Muscle of leg (tissue), 11 donors: ENCODE measurements around the gene ZNF385D. TPM values are rescaled to one million over a fixed set of nuclear protein-coding genes. Genes with fewer than 3 reads are reported as not detected.

Experiments used
- DNase-seq: peaks from one replicate; pipeline ENCODE4 v3.0.0; 2013
- H3K27ac ChIP-seq: one replicate; pipeline ENCODE4 v1.5.1; 2013; ENCODE audit warnings: mild to moderate bottlenecking, low read length, control low read depth
- H3K27me3 ChIP-seq: one replicate; pipeline ENCODE4 v1.6.1; 2013; ENCODE audit warnings: low read length; ENCODE audit not compliant: control insufficient read depth, insufficient read depth
- H3K36me3 ChIP-seq: one replicate; pipeline ENCODE4 v1.6.1; 2013; ENCODE audit warnings: low read length; ENCODE audit not compliant: control insufficient read depth, insufficient read depth
- H3K4me1 ChIP-seq: one replicate; pipeline ENCODE4 v1.6.1; 2013; ENCODE audit warnings: low read length; ENCODE audit not compliant: control insufficient read depth, insufficient read depth
- H3K4me3 ChIP-seq: one replicate; pipeline ENCODE4 v1.5.1; 2013; ENCODE audit warnings: low read length, control low read depth
- H3K9me3 ChIP-seq: replicated peaks from 2 replicates; pipeline ENCODE4 v1.6.1; 2013; ENCODE audit warnings: low read depth, low read length; ENCODE audit not compliant: control insufficient read depth
- WGBS: methylation state at CpG from one replicate; pipeline ENCODE4 v1.1.5; 2013; ENCODE audit warnings: missing lambda C conversion rate; ENCODE audit not compliant: insufficient coverage; 5-methylcytosine and 5-hydroxymethylcytosine counted together
- polyA plus RNA-seq, 8 donors: library from polyadenylated mRNA; unstranded; fragments of 120-200 nt; gene quantifications; one replicate each; pipeline versions ENCODE4 v1.2.1 to v1.2.3, GENCODE V29; 2013; ENCODE audit warnings: inconsistent platforms in 1 of 8, low replicate concordance in 1 of 8; ENCODE audit not compliant: insufficient read length in 8 of 8, insufficient read depth in 1 of 8
- total RNA-seq: library from RNA; stranded (reverse); fragments of 120-200 nt; gene quantifications from one replicate; pipeline ENCODE4 v1.2.4, GENCODE V29; 2013

The ZNF385D gene
- total and polyA plus RNA-seq, 9 donors, result 10.6 to 36.9 (median 27.6) TPM

DNA sequence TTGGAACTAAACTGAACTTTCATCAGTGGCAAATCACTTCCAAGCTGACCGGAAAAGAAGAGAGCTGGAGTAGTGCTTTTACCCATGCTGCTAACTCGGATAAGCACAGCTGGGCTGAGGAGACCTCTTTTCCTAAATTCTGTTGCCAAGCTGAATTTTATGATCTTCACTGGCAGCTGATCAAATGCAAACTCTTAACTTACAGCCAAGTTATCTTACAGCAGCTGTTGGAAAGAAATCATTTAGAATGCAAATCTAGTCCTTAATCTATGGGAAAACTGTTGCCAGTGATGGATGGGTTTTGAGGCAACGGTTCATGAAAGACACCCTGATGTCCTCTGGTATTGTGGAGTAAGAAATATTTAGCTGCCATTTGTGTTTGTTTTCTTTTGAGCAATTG lies 216.5 kb downstream of the ZNF385D start:
- Histone ChIP-seq H3K27ac (peak overlapping the region; percentile 63), H3K36me3 (no peaks in the 10 kb centered on the region), H3K27me3 (no peaks in the 10 kb centered on the region), H3K9me3 (no peaks in the 10 kb centered on the region), H3K4me3 (no peak overlapping the region), H3K4me1 (peaks cover 7% of the 10 kb centered on the region)
- WGBS, result 34% methylated on average over 2 of the region's 3 CpGs
- DNase-seq, result peak; percentile 91

- DNase-seq, result peak; percentile 19
- H3K27me3 ChIP-seq, result no peaks in the 10 kb centered on the region
- H3K36me3 ChIP-seq, result no peaks in the 10 kb centered on the region
- H3K27ac ChIP-seq, result no peak overlapping the region
- no peak overlapping the region for H3K4me3 ChIP-seq
- WGBS, result no CpG with 5 or more reads among the region's 5 CpGs
- H3K9me3 ChIP-seq, result no peaks in the 10 kb centered on the region
- peaks cover 7% of the 10 kb centered on the region for H3K4me1 ChIP-seq
These were observed 218.0 kb downstream of the ZNF385D start for GRCh38 chr3:21533002-21533401.

- Histone ChIP-seq H3K4me3 (no peak overlapping the region), H3K36me3 (no peaks in the 10 kb centered on the region), H3K4me1 (peaks cover 7% of the 10 kb centered on the region), H3K27me3 (no peaks in the 10 kb centered on the region), H3K27ac (no peak overlapping the region), H3K9me3 (no peaks in the 10 kb centered on the region)
- DNase-seq, result no peak
- WGBS, result no CpG with 5 or more reads among the region's 3 CpGs
These were observed 219.1 kb downstream of the ZNF385D start for GRCh38 chr3:21531909-21532308.

DNA sequence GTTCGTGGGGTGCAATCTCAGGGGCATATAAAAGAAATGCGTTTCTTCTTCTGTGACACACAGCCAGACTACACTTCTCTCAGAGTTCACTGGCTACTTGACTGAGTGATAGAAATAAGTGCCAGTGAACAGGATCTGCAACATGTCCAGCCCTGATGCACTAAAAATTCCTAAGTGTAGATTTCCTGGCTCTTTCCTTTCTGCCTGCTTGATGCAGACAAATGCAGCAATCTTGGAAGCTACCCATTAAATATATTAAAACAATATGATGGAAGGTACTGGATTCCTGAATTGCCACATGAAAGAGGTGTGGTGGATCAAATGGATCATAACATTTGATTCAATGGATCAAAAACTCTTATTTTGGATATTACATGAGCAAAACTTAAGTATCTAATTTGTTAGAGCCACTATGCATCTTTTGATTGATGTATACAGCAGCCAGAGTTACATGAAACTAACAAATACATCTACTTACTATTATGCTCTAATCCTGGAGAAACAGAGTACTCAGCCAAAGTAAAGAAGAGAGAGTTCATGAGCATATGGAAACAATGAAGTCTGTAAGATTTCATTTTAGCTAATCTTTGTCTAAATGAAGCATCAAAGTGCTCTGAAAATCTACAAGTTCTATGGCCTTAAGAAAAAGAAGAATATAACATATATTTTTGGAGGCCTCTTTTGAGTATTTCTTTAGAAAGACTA lies 222.6 kb downstream of the ZNF385D start:
- Histone ChIP-seq H3K27me3 (no peaks in the 10 kb centered on the region), H3K9me3 (no peaks in the 10 kb centered on the region), H3K27ac (no peak overlapping the region), H3K36me3 (no peaks in the 10 kb centered on the region), H3K4me3 (no peak overlapping the region), H3K4me1 (peaks cover 6% of the 10 kb centered on the region)
- DNase-seq, result peak; percentile 73
- WGBS, result no CpG with 5 or more reads among the region's 2 CpGs

- no peaks in the 10 kb centered on the region for H3K36me3 ChIP-seq
- whole genome bisulfite sequencing, result no CpG with 5 or more reads among the region's 4 CpGs
- H3K27me3 ChIP-seq, result no peaks in the 10 kb centered on the region
- DNase-seq, result no peak
- no peak overlapping the region for H3K4me3 ChIP-seq
- H3K9me3 ChIP-seq, result no peaks in the 10 kb centered on the region
- no peak overlapping the region for H3K27ac ChIP-seq
- H3K4me1 ChIP-seq, result peaks cover 2% of the 10 kb centered on the region
These were observed 224.5 kb downstream of the ZNF385D start for GRCh38 chr3:21526461-21526860.

DNA sequence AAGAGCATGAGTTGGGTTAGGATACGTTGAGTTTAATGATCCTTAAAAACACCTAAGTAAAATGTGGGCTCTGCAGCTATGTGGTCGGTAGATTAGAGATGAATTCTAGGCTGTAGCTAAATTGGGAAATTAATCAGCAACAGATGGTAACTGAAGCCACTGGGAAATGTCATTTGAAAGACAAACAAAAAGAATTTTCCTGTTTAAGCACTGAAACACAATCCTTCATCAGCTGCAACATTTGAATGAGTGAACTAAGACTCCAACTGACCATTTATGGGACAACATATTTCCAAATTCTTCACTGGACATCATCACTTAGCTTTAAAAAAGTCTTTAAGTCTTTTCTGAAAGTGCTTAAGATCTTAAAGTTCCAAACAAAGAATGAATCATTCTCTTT lies 226.9 kb downstream of the ZNF385D start:
- no peak overlapping the region for H3K4me3 ChIP-seq
- H3K4me1 ChIP-seq, result peaks cover 4% of the 10 kb centered on the region
- no peaks in the 10 kb centered on the region for H3K9me3 ChIP-seq
- WGBS, result 37% methylated on average over 2 of the region's 2 CpGs
- DNase-seq, result peak; percentile 78
- H3K27me3 ChIP-seq, result no peaks in the 10 kb centered on the region
- no peaks in the 10 kb centered on the region for H3K36me3 ChIP-seq
- H3K27ac ChIP-seq, result no peak overlapping the region

DNA sequence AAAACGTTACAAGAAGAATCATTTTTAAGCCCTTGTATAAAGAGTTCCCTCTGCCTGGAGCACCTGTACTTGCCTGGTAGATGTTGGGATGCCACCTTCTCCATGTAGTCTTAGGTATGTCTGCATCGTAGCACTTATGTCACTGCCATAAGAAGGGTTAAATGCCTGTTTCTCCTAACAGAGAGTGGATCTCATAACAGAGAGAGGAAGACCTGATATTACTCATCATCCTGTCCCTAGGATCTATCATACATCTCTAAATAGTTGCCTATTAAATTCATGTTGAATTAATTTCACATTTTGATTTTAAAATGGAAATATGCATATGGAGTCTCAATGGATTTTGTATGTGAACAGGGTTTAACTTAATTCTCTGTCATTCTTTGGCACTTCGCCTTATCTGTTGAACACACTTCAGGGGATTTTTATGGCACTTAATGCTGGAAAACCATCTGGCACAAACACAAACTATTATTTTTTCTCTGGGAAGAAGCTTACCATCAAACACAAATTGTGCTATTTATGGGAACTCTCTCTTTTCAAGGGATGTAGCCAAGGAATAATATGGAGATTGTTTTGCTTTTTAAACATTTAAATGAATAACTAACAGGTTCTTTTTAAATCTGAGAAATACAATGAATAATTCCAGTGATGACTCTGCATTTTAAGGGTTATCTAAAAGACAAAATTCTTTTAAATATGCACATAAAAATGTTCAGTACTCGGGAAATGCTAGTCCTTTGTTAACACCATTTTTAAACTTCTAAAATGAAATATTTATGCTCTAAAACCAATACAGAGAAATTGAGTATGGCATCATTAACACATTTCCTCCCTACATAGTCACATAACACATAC lies 230.7 kb downstream of the ZNF385D start:
- no peaks in the 10 kb centered on the region for H3K27me3 ChIP-seq
- H3K36me3 ChIP-seq, result no peaks in the 10 kb centered on the region
- H3K9me3 ChIP-seq, result no peaks in the 10 kb centered on the region
- DNase-seq, result peak; percentile 82
- no peak overlapping the region for H3K4me3 ChIP-seq
- no CpG with 5 or more reads among the region's 4 CpGs for WGBS
- no peak overlapping the region for H3K27ac ChIP-seq
- H3K4me1 ChIP-seq, result peaks cover 4% of the 10 kb centered on the region

DNA sequence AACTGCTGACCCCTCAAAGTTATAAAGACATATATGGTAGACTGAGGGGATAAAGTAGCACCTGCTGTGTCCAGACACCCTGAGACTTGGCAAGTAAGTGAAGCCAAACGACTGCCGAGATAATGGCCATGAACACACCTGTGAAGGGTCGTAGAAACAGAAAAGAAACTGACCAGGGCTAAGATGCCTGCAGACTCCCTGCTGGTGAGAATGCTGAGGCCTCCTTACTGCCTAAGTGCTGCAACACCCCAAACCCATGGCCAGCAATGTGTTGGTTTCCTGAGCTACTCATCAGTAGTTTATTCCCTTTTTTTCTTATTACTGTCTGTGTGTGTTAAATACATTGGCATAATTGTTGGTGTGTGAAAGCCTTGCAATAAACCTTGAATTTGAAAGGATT lies 233.8 kb downstream of the ZNF385D start:
- 54% methylated on average over 3 of the region's 3 CpGs for WGBS

DNA sequence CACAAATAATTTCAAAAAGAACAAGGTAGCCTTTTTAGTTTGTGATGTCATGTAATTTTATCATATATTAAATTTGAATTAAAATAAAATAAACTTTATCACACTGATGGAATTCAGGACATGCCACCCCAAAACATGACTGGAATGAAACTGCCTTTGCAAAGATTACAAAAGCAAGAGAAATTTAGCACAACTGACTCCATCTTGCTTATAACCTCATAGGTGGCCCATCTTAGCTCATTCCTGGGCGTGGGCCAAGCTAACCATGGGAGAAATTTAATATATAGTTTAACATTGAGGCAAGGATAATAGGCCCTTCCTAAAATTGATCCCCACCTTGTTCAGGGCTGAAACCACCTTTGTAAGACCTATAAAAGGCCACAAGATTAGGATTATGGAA lies 235.6 kb downstream of the ZNF385D start:
- H3K27ac ChIP-seq, result no peak overlapping the region
- no peaks in the 10 kb centered on the region for H3K36me3 ChIP-seq
- no peak overlapping the region for H3K4me3 ChIP-seq
- no peaks in the 10 kb centered on the region for H3K9me3 ChIP-seq
- DNase-seq, result no peak
- no peaks in the 10 kb centered on the region for H3K4me1 ChIP-seq
- no CpG with 5 or more reads among the region's 1 CpG for WGBS
- H3K27me3 ChIP-seq, result no peaks in the 10 kb centered on the region

More for the DNA sequence above, 233.8 kb downstream of the ZNF385D start:
- H3K36me3 ChIP-seq, result no peaks in the 10 kb centered on the region
- no peaks in the 10 kb centered on the region for H3K9me3 ChIP-seq
- H3K27ac ChIP-seq, result no peak overlapping the region
- no peak for DNase-seq
- no peaks in the 10 kb centered on the region for H3K27me3 ChIP-seq
- no peak overlapping the region for H3K4me3 ChIP-seq
- peaks cover 2% of the 10 kb centered on the region for H3K4me1 ChIP-seq

DNA sequence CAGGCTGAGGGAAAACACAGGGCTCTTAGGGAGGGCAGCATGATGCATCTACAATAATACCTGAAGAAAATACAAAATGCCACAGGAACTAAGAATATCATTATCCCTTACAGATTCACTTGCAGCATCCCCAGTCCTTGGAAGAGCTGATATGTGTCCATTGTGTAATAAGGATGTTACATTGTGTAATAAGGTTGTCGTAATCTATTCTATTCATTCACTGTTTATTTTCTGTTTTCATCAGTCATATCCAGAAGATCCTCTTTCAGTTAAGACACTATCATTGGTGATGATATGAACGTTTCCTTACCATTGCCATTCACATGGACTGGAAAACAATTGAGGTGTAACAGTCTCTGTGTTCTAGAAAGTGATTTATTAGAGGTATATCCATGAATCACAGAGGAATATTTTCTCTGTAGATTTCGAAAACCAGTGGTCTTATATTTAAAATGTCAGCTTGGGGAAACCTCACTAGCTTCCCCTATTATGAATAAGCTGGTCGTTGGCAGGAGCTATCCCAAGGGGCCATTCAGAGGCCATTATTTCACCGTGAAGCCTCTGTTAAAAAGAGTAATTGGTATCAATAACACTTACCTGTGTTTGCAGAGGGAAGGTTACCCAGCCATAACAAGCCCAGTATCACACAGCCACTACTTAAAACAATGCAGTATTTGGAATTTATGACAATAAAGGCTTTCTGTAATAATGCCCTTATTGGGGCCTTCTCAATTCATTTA lies 241.1 kb downstream of the ZNF385D start:
- H3K27me3 ChIP-seq, result no peaks in the 10 kb centered on the region
- H3K36me3 ChIP-seq, result peaks cover 6% of the 10 kb centered on the region
- DNase-seq, result no peak
- no peaks in the 10 kb centered on the region for H3K9me3 ChIP-seq
- H3K27ac ChIP-seq, result no peak overlapping the region
- H3K4me3 ChIP-seq, result no peak overlapping the region
- WGBS, result no CpG with 5 or more reads among the region's 5 CpGs
- no peaks in the 10 kb centered on the region for H3K4me1 ChIP-seq
